ENCODE data around the gene PHF19.
A peak's percentile ranks its signal among the peaks of the same experiment; 100 is the strongest.

The PHF19 gene

GRCh38 chr9:120891245-120891883, 14.4 kb upstream of the PHF19 start:
- Mint-ChIP-seq H3K4me3 (peak overlapping the region; percentile 25), H3K9me3 (no peaks in the 10 kb centered on the region), H3K27me3 (ENCODE audit: low read depth) (no peaks in the 10 kb centered on the region), H3K36me3 (ENCODE audit: low read depth) (peaks cover 9% of the 10 kb centered on the region), H3K4me1 (ENCODE audit: low read depth) (peaks cover 62% of the 10 kb centered on the region), H3K27ac (peak overlapping the region; percentile 99)

- peak overlapping the region; percentile 99 for H3K27ac Mint-ChIP-seq
- H3K4me1 Mint-ChIP-seq (ENCODE audit: low read depth) = peaks cover 67% of the 10 kb centered on the region
- H3K27me3 Mint-ChIP-seq (ENCODE audit: low read depth) = no peaks in the 10 kb centered on the region
- peaks cover 15% of the 10 kb centered on the region for H3K36me3 Mint-ChIP-seq (ENCODE audit: low read depth)
- peak overlapping the region; percentile 60 for H3K4me3 Mint-ChIP-seq
- H3K9me3 Mint-ChIP-seq = no peaks in the 10 kb centered on the region
These were observed 13.6 kb upstream of the PHF19 start for GRCh38 chr9:120890320-120891244.

DNA sequence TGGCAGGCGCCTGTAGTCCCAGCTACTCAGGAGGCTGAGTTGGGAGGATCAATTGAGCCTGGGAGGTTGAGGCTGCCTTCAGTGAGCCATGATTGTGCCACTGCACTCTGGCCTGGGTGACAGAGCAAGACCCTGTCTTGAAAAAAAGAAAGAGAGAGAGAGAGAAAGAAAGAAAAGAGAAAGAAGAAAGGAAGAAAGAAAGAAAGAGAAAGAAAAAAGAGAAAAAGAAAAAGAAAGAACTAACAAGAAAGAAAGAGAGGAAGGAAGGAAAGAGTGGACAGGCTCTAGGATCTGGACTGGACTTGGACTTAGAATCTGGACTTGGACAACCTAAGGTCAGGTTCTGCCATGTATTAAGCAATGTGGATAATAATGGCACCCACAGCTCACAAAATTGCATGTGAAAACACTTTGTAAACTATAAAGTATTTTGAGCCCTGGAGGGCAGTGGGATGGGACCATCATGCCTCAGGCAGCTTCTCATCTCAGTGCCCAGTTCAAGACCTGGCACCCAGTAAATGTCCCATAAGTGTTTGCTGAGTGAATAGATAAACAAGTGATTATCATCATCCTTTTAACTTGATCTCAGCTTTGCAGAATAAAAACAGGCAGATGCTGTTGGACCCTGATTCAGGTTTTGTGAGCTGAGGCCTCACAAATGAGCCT, 12.8 kb upstream of the PHF19 start:
- H3K4me1 Mint-ChIP-seq (ENCODE audit: low read depth) = peaks cover 60% of the 10 kb centered on the region
- peak overlapping the region; percentile 99 for H3K27ac Mint-ChIP-seq
- H3K4me3 Mint-ChIP-seq = peak overlapping the region; percentile 60

GRCh38 chr9:120888626-120889025, 11.6 kb upstream of the PHF19 start:
- no peaks in the 10 kb centered on the region for H3K27me3 Mint-ChIP-seq (ENCODE audit: low read depth)
- H3K36me3 Mint-ChIP-seq (ENCODE audit: low read depth) = peaks cover 18% of the 10 kb centered on the region
- H3K9me3 Mint-ChIP-seq = no peaks in the 10 kb centered on the region
- H3K27ac Mint-ChIP-seq = peak overlapping the region; percentile 13
- peaks cover 66% of the 10 kb centered on the region for H3K4me1 Mint-ChIP-seq (ENCODE audit: low read depth)
- H3K4me3 Mint-ChIP-seq = no peak overlapping the region

More for the DNA sequence above, 12.8 kb upstream of the PHF19 start:
- Mint-ChIP-seq H3K36me3 (ENCODE audit: low read depth) (peaks cover 15% of the 10 kb centered on the region), H3K27me3 (ENCODE audit: low read depth) (no peaks in the 10 kb centered on the region), H3K9me3 (no peaks in the 10 kb centered on the region)

DNA sequence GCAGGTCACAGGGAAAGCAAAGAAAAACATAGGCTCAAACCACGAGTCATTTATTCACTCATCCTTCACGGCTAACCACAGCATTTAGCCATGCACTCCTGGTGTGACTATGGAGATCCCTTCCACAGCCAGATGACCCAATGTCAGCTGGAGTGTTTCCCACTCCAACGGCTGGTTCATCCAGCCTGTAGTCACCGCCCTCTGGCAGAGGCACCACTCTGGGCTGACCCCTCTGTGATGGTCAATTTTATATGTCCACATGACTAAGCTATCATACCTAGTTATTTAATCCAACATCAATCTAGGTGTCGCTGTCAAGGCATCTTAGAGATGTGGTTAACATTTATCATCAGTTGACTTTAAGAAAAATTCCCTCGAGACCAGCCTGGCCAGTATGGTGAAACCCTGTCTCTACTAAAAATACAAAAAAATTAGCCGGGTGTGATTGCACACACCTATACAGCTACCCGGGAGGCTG, 9.5 kb upstream of the PHF19 start:
- Mint-ChIP-seq H3K4me1 (ENCODE audit: low read depth) (peaks cover 53% of the 10 kb centered on the region), H3K9me3 (no peaks in the 10 kb centered on the region), H3K27me3 (ENCODE audit: low read depth) (no peaks in the 10 kb centered on the region), H3K36me3 (ENCODE audit: low read depth) (peaks cover 15% of the 10 kb centered on the region), H3K27ac (no peak overlapping the region), H3K4me3 (no peak overlapping the region)

DNA sequence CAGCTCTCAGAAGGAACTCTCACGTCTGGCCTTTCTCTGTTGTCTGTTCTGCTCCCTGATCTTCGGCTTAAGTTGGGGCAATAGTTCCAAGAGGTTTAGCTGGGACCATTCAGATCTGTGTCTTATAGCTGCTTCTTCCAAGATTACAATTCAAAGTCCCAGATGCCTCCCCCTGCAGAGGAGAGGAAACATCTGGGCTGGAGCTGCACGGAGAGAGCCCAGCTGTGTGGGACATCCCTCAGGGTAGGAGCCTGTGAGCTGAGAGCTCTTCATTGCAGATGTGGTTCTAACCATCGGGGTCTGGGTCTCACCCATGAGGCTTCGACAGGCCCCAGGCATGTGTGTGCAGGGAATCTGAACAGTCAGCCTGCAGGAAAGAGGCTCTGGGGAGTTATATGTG, 9.0 kb upstream of the PHF19 start:
- no peak overlapping the region for H3K27ac Mint-ChIP-seq
- no peaks in the 10 kb centered on the region for H3K9me3 Mint-ChIP-seq
- peaks cover 15% of the 10 kb centered on the region for H3K36me3 Mint-ChIP-seq (ENCODE audit: low read depth)
- H3K4me3 Mint-ChIP-seq = no peak overlapping the region
- H3K4me1 Mint-ChIP-seq (ENCODE audit: low read depth) = peaks cover 49% of the 10 kb centered on the region
- no peaks in the 10 kb centered on the region for H3K27me3 Mint-ChIP-seq (ENCODE audit: low read depth)

DNA sequence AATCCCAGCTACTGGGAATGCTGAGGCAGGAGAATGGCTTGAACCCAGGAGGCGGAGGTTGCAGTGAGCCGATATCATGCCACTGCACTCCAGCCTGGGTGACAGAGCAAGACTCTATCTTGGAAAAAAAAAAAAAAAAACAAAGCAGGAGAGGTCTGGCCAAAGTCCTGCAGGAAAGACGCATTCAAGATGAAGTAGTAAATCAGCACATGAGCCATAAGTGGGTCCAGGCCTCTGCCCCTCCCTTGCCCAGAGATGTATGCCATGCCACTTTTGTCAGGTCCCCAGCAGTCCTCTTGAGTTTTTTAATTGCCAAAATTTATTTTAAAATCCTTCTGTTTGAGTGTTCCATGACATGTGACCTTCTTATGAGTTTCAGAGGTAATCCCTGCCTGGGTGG, 8.5 kb upstream of the PHF19 start:
- Mint-ChIP-seq H3K27me3 (ENCODE audit: low read depth) (no peaks in the 10 kb centered on the region), H3K27ac (no peak overlapping the region), H3K4me1 (ENCODE audit: low read depth) (peaks cover 46% of the 10 kb centered on the region), H3K9me3 (no peaks in the 10 kb centered on the region), H3K36me3 (ENCODE audit: low read depth) (peaks cover 15% of the 10 kb centered on the region), H3K4me3 (no peak overlapping the region)

DNA sequence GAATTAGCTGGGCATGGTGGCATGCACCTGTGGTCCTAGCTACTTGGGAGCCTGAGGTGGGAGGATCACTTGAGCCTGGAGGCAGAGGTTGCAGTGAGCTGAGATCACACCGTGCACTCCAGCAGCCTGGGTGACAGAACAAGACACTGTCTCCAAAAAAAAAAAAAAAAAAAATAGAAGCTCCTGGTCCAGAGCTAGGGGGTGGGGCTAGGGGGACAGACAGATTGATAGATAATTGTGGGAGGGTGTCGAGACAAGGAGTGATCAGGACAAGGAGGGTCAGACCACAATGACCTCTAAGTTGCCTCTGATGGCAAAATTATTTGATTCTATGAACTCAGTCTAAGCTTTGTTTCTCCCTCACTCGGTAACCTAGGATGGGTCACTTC, 6.6 kb upstream of the PHF19 start:
- peaks cover 45% of the 10 kb centered on the region for H3K4me1 Mint-ChIP-seq (ENCODE audit: low read depth)
- no peak overlapping the region for H3K4me3 Mint-ChIP-seq
- no peak overlapping the region for H3K27ac Mint-ChIP-seq
- no peaks in the 10 kb centered on the region for H3K9me3 Mint-ChIP-seq
- H3K36me3 Mint-ChIP-seq (ENCODE audit: low read depth) = peaks cover 21% of the 10 kb centered on the region
- no peaks in the 10 kb centered on the region for H3K27me3 Mint-ChIP-seq (ENCODE audit: low read depth)

DNA sequence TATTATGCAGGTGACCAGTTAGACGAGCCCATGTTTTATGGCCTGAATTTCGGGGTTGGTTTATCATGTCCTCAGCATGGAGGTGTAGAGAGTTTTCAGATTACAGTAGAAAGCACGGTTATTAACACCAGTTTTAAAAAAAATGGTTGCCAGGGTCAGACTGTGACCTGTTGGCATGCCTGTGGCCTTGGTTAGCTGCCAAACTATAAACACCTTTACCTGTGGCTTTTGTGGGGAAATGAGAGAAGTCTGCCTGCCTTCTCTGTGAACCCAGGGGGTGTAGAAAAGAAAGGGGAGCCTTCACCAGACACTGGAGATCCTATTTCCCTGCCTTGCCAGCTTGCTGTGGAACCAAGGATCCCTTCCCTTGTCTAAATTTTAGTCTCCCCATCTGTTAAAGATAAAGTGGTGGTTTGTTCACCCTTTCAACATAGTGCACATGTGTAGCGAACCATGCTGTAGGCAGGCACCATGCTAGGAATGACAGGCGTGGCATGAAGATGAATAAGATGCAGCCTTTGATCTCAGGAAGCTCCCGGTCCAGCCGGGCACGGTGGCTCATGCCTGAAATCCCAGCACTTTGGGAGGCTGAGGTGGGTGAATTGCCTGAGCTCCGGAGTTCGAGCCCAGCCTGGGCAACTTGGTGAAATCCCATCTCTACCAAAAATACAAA, 6.1 kb upstream of the PHF19 start:
- Mint-ChIP-seq H3K27ac (no peak overlapping the region), H3K4me1 (ENCODE audit: low read depth) (peaks cover 46% of the 10 kb centered on the region), H3K4me3 (no peak overlapping the region), H3K9me3 (no peaks in the 10 kb centered on the region), H3K27me3 (ENCODE audit: low read depth) (no peaks in the 10 kb centered on the region), H3K36me3 (ENCODE audit: low read depth) (peaks cover 21% of the 10 kb centered on the region)

- Mint-ChIP-seq H3K4me3 (peak overlapping the region; percentile 97), H3K4me1 (ENCODE audit: low read depth) (peaks cover 57% of the 10 kb centered on the region), H3K27ac (peak overlapping the region; percentile 99), H3K9me3 (no peaks in the 10 kb centered on the region), H3K36me3 (ENCODE audit: low read depth) (peaks cover 31% of the 10 kb centered on the region), H3K27me3 (ENCODE audit: low read depth) (no peaks in the 10 kb centered on the region)
These were observed 2.5 kb upstream of the PHF19 start for GRCh38 chr9:120879446-120879845.

- H3K27me3 Mint-ChIP-seq (ENCODE audit: low read depth) = no peaks in the 10 kb centered on the region
These were observed 1.5 kb upstream of the PHF19 start for GRCh38 chr9:120878188-120879130.

DNA sequence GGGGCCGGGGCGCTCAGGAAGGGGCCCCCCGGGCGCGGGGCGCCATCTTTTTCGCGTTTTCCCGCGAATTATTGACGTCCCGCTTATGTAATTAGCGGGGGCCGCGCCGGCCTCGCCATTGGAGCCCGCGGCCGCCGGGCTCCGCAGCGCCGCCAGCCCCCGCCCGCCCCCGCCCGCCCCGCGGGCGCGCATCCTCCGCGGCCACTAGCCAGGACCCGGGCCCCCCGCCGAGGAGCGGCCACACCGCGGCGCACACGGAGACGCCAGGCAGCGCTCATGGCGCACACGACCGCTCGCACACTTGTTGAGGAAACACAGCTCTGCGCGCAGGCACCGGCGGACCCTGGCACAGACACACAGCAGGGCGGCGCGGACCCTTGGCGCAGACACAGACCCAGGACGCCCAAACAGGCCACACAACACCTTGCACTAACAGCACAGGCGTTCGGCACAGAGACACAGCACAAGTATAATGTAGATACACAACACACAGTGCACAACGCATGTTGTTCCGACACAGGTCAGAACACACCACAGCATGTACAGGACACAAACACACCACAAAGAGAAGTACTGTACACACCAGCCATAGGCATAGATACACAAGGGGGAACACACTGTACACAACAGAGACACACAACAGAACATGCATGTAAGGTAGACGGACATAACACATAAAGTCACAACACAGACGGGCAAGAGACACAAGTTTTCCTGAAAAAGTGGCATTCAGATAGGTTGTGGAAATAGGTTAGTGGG, 467 bp upstream of the PHF19 start:
- H3K4me1 Mint-ChIP-seq (ENCODE audit: low read depth) = peaks cover 62% of the 10 kb centered on the region

More at GRCh38 chr9:120878188-120879130, 1.5 kb upstream of the PHF19 start:
- H3K27ac Mint-ChIP-seq = peak overlapping the region; percentile 99
- peaks cover 60% of the 10 kb centered on the region for H3K4me1 Mint-ChIP-seq (ENCODE audit: low read depth)
- peaks cover 37% of the 10 kb centered on the region for H3K36me3 Mint-ChIP-seq (ENCODE audit: low read depth)
- H3K9me3 Mint-ChIP-seq = no peaks in the 10 kb centered on the region
- peak overlapping the region; percentile 97 for H3K4me3 Mint-ChIP-seq

More for the DNA sequence above, 467 bp upstream of the PHF19 start:
- peak overlapping the region; percentile 97 for H3K4me3 Mint-ChIP-seq
- H3K9me3 Mint-ChIP-seq = no peaks in the 10 kb centered on the region
- peak overlapping the region; percentile 99 for H3K27ac Mint-ChIP-seq
- no peaks in the 10 kb centered on the region for H3K27me3 Mint-ChIP-seq (ENCODE audit: low read depth)
- H3K36me3 Mint-ChIP-seq (ENCODE audit: low read depth) = peaks cover 45% of the 10 kb centered on the region
